GM19023 (cell line): ENCODE results near the gene PARL.
"Not testable (repeated sequence)": the region's sequence is repeated elsewhere in the genome, so short reads cannot be mapped to it uniquely, and the experiment has no call there.

ENCODE experiments used
- ATAC-seq: cut with Tn5 transposase; IDR thresholded peaks from one replicate; pipeline ENCODE4 v1.9.1; 2021; ENCODE audit warnings: mild to moderate bottlenecking, moderate library complexity; ENCODE audit not compliant: unreplicated experiment

PARL gene

GRCh38 chr3:183796372-183796771, 88.3 kb downstream of the PARL start:
- ATAC-seq: no peak

GRCh38 chr3:183794452-183794851, 90.2 kb downstream of the PARL start:
- no peak for ATAC-seq

- no peak for ATAC-seq
Observed at GRCh38 chr3:183792976-183793375, 91.7 kb downstream of the PARL start.

- no peak for ATAC-seq
Observed at GRCh38 chr3:183790700-183791099, 94.0 kb downstream of the PARL start.

- ATAC-seq: no peak
Observed at GRCh38 chr3:183789826-183790225, 94.9 kb downstream of the PARL start.

- not testable (repeated sequence) for ATAC-seq
Observed at GRCh38 chr3:183784503-183784902, 100.2 kb downstream of the PARL start.

GRCh38 chr3:183782576-183783276, 102.0 kb downstream of the PARL start:
- no peak for ATAC-seq

- no peak for ATAC-seq
Observed at GRCh38 chr3:183781246-183781645, 103.4 kb downstream of the PARL start.

- ATAC-seq: no peak
Observed at GRCh38 chr3:183779896-183780465, 104.7 kb downstream of the PARL start.
